HG02885 (cell line): ENCODE results near the gene MARK1.

ENCODE experiments used
- ATAC-seq: cut with Tn5 transposase; IDR thresholded peaks from one replicate; pipeline ENCODE4 v1.9.1; 2021; ENCODE audit warnings: mild to moderate bottlenecking; ENCODE audit not compliant: unreplicated experiment, poor library complexity

The MARK1 gene

DNA sequence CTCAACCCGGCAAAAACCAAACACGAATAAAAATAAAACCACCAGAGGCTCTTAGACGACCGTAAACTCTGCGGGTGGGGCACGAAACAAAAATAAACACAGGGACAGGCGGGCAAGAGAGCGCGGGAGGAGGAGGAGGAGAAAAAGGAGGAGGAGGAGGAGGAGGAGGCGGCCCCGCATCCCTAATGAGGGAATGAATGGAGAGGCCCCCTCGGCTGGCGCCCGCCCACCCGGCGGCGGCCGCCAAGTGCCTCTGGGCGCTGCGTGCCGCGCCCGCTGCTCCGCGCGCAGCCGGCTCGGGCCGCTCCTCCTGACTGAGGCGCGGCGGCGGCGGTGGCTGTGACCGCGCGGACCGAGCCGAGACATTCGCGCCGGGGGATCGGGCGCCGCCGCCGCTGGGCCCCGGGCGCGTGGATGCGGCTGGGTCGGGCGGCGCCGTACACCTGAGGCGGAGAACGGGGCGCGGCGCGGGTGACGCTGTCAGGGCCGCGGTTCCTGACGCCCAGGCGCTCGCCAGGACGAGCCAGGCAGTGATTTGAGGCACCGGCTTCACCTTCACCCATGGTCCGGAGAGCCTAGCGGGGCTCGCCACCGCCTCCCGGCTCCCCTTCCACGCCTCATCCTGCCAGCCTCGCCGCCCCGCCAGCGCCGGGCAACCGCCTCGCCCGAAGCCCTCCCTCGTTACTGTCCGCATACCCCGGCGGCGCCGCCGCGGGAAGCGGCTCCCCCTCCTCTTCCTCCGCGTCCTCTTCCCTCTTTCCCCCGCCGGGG is at the start of gene MARK1:
TSS of gene MARK1 (plus strand) at position 229 of the 771 bp plus-strand sequence. CDS start 687 bp downstream, outside the sequence.
- ATAC-seq: peak; percentile 73

GRCh38 chr1:220483700-220484099 is 44.2 kb upstream of the MARK1 start:
- no peak for ATAC-seq

- ATAC-seq: no peak
Observed at GRCh38 chr1:220484135-220484534, 43.8 kb upstream of the MARK1 start.

- ATAC-seq: no peak
Observed at GRCh38 chr1:220485131-220485530, 42.8 kb upstream of the MARK1 start.

DNA sequence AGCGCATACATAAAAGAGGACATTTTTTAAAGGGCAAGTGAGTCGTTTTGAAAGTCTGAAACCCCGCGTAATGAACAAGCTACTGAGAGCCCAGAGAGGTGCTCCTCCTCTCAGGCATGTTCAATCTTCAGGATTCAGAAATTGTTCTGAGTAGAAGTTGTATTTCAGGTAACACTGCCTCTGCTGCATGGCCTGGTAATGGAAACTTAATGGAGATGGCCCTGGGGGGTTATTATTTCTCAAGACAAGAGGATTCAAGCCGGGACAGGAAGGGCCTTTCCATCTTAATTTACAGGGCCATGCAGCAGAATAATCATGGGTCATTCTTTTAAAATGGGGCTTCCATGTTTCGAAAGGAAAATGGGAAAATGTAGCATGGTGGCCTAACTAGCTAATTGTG is 42.1 kb upstream of the MARK1 start:
- ATAC-seq: no peak

DNA sequence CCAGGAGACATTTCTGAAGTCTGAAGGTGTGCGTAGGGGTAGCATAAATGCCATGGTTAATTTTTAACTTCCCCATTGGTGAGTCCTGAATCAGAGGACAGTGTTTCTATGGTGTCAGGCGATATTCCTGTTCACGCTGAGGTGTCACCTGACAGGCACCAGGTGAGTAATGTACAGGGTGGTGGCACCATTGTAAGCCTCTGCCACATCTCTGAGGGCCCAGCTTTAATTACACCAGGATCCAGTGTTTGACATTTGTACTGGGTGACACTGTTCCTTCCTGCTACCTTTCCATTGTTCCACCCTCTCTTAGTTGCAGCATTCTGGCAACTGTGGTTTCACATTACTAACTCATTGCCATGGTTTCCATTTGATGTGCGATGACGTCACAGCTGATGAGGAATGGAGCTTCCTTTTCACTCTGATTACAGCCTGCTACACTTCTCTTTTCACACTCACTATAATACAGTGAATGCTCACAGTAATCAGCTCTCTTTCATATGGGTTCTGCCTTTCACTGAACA is 40.6 kb upstream of the MARK1 start:
- peak; percentile 46 for ATAC-seq

DNA sequence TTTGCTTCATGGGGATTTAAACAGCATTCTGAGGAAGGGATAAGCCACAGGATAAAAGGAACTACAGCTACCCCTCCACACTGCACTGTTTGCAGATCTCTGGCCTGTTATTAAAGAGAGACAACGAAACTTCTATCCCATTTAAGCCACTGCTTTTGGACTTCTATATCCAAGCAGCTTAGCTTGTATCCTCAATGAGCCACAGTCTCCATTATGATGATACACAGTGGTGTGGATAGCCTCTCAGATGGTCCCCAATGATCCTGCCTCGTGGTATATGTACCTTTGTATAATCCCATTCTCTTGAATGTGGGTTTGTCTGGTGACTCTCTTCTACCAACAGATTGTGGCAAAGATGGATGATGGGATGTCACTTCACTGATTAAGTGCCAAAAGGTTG is 36.0 kb upstream of the MARK1 start:
- no peak for ATAC-seq

DNA sequence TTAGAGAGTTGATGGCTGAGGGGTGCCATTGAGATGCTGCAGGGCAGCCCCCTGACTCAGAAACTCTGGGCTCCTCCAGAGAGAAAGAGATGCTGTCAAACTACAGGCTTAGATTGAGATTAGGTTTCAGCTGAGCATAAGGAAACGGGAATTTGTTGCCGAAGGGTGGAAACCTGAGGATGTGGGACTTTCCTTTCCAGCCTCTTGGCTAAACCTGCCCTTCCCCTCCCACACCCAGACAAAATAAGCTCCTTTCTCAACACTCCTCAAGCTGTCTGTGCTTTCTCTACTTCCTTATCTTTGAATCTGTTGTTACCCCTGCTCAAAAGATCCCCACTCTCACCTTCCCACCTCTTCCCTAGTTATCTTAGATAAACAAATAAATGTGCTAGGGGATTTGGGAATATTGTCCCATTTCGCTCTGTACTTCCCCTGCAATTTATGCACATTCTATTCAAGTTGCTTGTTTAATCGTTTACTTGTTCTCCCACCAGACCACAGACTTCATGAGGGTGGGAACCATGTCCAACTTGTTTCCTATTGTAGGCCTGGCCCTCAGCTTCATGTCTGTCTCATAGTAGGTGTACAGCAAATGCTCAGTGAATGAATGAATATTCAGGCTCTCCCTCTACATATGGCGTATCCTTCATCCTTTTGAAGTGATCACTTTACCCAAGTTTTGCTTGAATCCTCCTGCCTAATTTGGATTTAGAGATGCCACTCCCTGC is 30.6 kb upstream of the MARK1 start:
- ATAC-seq: no peak

GRCh38 chr1:220498188-220498587 is 29.7 kb upstream of the MARK1 start:
- ATAC-seq: no peak

GRCh38 chr1:220500372-220500771 is 27.6 kb upstream of the MARK1 start:
- ATAC-seq: no peak

DNA sequence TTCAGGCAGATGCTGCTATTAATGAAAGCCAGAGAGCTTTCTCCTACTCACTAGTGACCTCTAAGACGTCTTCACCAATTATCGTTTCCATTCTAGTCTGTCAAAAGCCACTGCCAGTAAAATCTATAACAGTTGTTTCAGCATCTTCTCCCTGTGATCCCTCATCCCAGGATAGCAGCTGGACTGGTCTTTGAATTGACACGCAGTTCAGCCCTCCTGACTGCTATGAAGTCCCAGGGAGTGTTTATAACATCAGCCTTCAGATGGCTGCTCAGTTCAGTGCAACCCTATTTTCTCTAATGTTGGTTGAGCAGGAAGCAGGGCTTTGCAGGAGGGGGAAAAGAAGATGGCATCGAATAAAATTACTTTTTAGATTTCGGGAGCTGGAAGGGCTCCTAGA is 23.6 kb upstream of the MARK1 start:
- no peak for ATAC-seq

- no peak for ATAC-seq
Observed at GRCh38 chr1:220507085-220507484, 20.9 kb upstream of the MARK1 start.

GRCh38 chr1:220511179-220511578 is 16.8 kb upstream of the MARK1 start:
- ATAC-seq: no peak

DNA sequence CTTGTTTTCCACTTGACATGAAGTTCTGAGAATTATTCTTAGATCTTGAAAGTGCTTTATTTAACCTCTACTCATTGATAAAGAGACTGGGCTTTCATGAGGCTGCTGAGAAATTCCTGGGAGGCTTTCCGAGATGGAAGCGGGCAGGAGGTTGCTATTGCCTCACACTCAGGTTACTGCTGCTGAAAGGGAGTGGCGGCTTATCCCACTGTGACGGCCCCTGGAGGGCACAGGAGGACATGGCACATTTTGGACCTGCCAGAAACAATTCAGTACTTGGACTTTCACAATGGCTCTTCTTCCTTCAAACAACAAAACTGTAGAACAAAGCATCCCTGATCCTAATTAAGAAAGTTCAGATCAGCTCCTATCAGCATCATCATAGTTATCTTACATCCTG is 16.2 kb upstream of the MARK1 start:
- ATAC-seq: no peak

- no peak for ATAC-seq
Observed at GRCh38 chr1:220513834-220514233, 14.1 kb upstream of the MARK1 start.

DNA sequence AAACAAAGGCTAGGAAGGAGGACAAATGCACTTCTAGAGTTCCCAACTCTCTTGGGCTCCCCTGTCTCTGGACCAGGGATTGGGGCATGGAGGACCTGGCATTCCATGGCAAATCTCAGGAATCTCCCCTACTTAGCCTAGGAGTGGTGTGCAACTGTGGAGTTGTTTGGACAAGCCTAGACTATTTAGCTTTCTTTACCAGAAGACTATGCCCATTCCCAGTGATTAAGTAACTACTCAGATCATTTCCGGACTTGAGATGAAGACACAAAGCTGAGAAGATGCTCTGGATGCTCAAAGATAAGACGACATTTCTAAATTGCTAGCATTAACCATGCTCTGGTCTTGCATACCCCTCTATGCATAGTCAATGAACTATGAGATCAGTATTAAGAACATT is 13.7 kb upstream of the MARK1 start:
- no peak for ATAC-seq

DNA sequence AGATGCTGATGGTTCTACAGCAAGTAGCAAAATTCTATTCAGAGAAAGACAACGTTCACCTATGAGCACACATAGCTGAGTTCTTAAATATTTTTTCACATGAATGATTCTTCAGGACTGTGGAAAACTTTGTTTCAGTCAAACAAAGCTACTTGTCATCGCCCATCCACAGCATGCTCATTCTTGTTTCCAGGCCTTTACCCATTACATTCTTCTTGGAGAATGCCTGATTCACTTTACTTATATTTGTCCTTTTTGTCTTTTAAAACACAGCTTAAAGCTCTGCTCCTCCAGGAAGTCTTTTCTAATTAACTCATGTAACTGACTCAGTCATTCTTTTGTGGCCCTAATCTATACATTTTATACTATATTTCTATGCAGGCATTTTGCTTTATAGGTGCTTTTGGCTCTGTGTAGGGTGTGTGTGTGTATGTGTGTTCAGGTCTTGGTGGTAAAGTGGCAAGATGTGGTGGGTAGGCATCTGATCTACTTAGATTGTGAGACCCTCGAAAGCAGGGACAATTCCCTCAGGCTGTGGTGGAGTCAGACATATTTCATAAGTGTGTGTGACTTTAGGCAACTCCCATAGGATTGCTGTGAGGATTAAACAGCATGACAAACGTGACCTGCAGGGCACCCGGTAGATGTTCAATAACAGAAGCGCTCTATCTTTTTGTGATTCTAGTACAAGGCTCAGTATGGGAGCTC is 11.8 kb upstream of the MARK1 start:
- no peak for ATAC-seq

- no peak for ATAC-seq
Observed at GRCh38 chr1:220516722-220517042, 11.3 kb upstream of the MARK1 start.

DNA sequence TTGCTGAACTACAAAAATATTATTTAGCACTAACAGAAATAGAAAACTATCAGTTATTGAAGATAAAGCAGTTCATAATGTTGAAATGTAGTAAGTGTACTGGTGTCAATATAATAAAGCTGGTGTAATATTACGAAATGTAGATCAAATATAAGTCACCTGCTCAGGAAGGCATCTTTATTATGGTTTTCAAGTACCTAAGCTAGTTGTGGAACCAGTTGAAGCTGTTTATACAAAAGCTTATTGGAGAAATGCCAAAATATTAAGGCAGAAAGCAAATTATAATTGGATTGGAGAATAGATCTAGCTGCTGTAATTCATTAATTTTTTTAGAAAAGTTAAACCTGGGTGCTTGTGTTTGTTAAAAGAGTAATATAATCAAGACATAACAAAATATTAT is 6.2 kb upstream of the MARK1 start:
- ATAC-seq: no peak

DNA sequence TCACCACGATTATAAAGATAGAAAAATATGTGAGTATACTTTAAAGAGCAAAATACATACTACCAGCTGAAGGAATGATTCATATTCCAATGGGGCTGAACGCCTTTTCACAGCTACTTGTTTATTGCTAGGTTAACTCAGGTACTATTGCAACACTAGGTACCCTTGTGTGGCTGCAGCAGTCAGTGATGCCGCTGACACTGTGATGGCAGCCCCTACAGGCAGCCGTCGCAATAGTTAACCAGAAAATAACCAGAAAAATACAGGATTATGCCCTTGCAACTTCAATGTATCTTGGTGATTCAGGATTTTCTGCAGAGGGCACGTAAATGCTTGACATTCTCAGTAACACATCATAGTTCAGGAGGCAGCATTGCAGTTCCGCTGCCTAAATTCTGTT is 1.6 kb upstream of the MARK1 start:
- no peak for ATAC-seq

DNA sequence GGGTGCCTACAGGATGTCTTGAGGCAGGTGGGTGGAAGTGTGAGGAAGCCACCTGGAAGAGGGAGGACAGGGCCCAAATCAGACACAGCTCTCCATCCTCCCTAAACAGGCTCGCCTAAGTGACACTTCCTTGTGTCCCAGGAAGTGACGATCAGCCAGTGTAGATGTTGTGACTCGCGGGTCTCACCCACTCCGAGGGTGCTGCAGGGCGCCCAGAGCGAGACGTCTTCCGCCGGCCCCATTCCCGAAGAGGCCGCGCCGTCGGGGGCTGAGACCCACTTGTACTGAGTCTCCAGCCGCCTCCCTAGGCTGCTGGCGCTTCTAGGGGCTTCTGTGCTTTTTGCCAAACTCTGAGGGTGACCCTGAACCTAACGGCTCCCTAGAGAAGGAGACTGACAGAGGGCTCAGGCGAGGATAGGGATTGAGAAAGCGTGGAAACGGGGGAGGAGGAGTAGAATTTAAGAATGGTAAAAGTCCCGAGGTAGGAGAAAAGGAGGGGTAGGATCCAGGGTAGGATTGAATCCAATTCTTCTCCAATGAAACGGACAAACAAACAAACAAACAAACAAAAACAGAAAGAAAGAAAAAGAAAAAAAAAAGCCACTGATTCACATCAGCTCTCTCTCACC is 543 bp upstream of the MARK1 start:
- peak; percentile 35 for ATAC-seq
